A673 (cell line): ENCODE data around the gene CCNY. TPM values are rescaled to one million over a fixed set of nuclear protein-coding genes. Genes with fewer than 3 reads are reported as not detected.

ENCODE experiments used
- BruUV-seq: library from RNA; stranded (reverse); fragments of 400-500 nt; replicated peaks from 2 replicates; lab custom pipeline; 2021; lab: Mats Ljungman, UMichigan
- CTCF ChIA-PET: fragments of 300-600 bp; sonication (Branson Sonifier 250); formaldehyde crosslinking; loops from one replicate; lab custom pipeline; 2022; ENCODE audit warnings: antibody characterized with exemption; lab: Charles Lee
- POLR2A ChIA-PET: fragments of 300-600 bp; sonication (Branson Sonifier 250); formaldehyde crosslinking; loops from one replicate; lab custom pipeline; 2022; ENCODE audit warnings: antibody characterized with exemption; ENCODE audit not compliant: low non-redundant PET; lab: Charles Lee
- DNase-seq: peaks from one replicate; pipeline ENCODE4 v3.0.0-alpha.2; 2015; ENCODE audit warnings: low spot score
- H3K27ac ChIP-seq: fragments of 200-600 bp; sonication (generic); 2 replicates; pipeline ENCODE4 v1.5.1; 2016; ENCODE audit warnings: mixed run types, low read depth, mild to moderate bottlenecking, mixed read lengths, antibody characterized with exemption, low read length; ENCODE audit not compliant: poor library complexity, severe bottlenecking
- H3K27me3 ChIP-seq: fragments of 200-600 bp; sonication (generic); replicated peaks from 2 replicates; pipeline ENCODE4 v1.6.1; 2017; ENCODE audit warnings: mixed run types, low read depth, mild to moderate bottlenecking, mixed read lengths, antibody characterized with exemption, low read length; ENCODE audit not compliant: insufficient read depth, poor library complexity
- H3K36me3 ChIP-seq: fragments of 200-600 bp; sonication (generic); 2 replicates; pipeline ENCODE4 v1.6.1; 2016; ENCODE audit warnings: mixed run types, mild to moderate bottlenecking, mixed read lengths, antibody characterized with exemption, low read length; ENCODE audit not compliant: insufficient read depth, poor library complexity, severe bottlenecking
- H3K4me1 ChIP-seq: fragments of 200-600 bp; sonication (generic); 2 replicates; pipeline ENCODE4 v1.6.1; 2017; ENCODE audit warnings: mixed run types, mild to moderate bottlenecking, mixed read lengths, antibody characterized with exemption, low read length; ENCODE audit not compliant: insufficient read depth, poor library complexity, severe bottlenecking
- H3K4me3 ChIP-seq: fragments of 200-600 bp; sonication (generic); 2 replicates; pipeline ENCODE4 v1.5.1; 2016; ENCODE audit warnings: low read depth, mixed run types, mild to moderate bottlenecking, mixed read lengths, low read length; ENCODE audit not compliant: poor library complexity, severe bottlenecking
- H3K9me3 ChIP-seq: fragments of 200-600 bp; sonication (generic); 2 replicates; pipeline ENCODE4 v1.6.1; 2016; ENCODE audit warnings: mixed run types, low read depth, mild to moderate bottlenecking, mixed read lengths, antibody characterized with exemption, low read length; ENCODE audit not compliant: poor library complexity, severe bottlenecking
- EZH2 ChIP-seq: fragments of 200-600 bp; sonication (generic); IDR thresholded peaks from 2 replicates; pipeline ENCODE4 v1.6.1; 2017; ENCODE audit warnings: borderline replicate concordance, low read depth, mild to moderate bottlenecking, mixed read lengths, antibody characterized with exemption, low read length; ENCODE audit not compliant: poor library complexity, severe bottlenecking
- intact Hi-C: fragments of 100-400 bp; cut with micrococcal nuclease; formaldehyde crosslinking; loops from one replicate; pipeline ENCODE4 v1.10.0; 2022; ENCODE audit not compliant: unreplicated experiment
- total RNA-seq: library from RNA; stranded (reverse); gene quantifications from 2 replicates; pipeline ENCODE4 v1.2.3, GENCODE V29; 2021
- TF ChIP-seq, protein P1 (sequence below): fragments of 300-800, 200-600 bp; sonication (generic); conservative IDR thresholded peaks from 2 replicates; pipeline ENCODE4 v1.5.1; 2017; ENCODE audit warnings: low read depth, mild to moderate bottlenecking, antibody characterized with exemption, low read length, moderate library complexity, mixed read lengths

Gene CCNY
- total RNA-seq, 1 experiment from 2014 or later, result 84.8 TPM

DNA sequence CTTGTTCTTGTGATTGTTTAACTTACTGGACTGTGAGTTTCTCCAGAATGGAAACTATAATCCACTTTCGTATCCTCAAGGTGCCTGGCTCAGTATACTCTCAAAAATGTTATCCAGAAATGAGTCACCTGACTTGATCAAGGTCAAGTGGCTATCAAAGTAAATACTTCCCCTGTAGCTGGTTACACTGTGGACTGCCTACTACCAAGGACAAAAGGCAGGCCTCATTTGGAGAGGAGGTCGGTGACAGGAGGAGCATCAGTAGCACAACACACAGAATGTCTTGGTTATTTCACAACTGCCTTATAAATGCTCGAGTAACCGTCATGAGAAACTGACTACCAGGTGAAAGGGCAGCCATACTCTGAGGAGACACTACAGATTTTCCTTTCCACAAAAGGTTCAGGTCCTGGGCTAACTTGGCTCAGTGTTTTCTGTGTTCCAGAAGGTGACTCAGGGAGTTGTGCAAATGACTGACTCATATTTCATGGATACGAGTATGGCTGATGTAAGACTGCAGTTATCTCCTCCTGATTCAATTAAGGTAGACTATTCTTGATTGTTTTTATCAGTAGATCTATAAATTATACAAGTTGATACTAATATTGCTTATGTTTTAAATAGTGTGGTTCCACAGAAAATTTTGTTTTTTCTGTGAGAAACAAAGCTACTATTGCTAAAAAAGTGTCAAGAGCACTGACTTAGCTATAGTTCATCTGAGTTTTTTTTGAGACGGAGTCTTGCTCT is 4.2 kb upstream of the CCNY start:
- Histone ChIP-seq H3K27ac (peak overlapping the region; percentile 50), H3K9me3 (no peaks in the 10 kb centered on the region), H3K27me3 (no peaks in the 10 kb centered on the region), H3K36me3 (peaks cover 4% of the 10 kb centered on the region), H3K4me3 (no peak overlapping the region), H3K4me1 (peaks cover 31% of the 10 kb centered on the region)
- peak; percentile 47 for DNase-seq
- BruUV-seq, result no TSS peak
- TF ChIP-seq, protein P1, sequence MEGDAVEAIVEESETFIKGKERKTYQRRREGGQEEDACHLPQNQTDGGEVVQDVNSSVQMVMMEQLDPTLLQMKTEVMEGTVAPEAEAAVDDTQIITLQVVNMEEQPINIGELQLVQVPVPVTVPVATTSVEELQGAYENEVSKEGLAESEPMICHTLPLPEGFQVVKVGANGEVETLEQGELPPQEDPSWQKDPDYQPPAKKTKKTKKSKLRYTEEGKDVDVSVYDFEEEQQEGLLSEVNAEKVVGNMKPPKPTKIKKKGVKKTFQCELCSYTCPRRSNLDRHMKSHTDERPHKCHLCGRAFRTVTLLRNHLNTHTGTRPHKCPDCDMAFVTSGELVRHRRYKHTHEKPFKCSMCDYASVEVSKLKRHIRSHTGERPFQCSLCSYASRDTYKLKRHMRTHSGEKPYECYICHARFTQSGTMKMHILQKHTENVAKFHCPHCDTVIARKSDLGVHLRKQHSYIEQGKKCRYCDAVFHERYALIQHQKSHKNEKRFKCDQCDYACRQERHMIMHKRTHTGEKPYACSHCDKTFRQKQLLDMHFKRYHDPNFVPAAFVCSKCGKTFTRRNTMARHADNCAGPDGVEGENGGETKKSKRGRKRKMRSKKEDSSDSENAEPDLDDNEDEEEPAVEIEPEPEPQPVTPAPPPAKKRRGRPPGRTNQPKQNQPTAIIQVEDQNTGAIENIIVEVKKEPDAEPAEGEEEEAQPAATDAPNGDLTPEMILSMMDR, result no peak
- no peak for TF ChIP-seq EZH2
- ChIA-PET POLR2A (no interaction called here), CTCF (interaction anchor here (0.7 kb wide), 1 partner anchor 69 kb away, joined by 4 read pairs; no protein-coding TSS in a partner anchor)
- intact Hi-C loops, result no loop called here

DNA sequence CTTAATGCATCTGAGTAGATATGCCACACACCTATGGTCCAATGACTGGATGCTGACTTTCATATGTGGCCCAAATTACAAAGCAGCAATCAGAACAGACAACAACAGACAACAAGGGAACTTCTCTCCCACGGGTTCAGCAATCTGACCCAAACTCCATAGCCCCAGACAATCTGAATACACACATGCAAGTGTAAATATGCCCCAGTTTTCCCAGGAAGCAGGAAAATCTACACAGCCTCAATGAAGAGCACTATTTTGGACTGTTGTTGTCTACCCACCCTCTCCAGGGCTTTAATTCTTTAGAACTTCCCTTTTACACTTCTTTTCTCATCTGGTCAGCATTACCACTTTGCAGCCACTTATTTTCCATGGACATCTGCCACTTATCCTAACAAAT is 2.0 kb upstream of the CCNY start:
- TF ChIP-seq, protein P1, result no peak
- TF ChIP-seq EZH2, result no peak
- CTCF ChIA-PET, result no interaction called here
- H3K36me3 ChIP-seq, result peaks cover 4% of the 10 kb centered on the region
- DNase-seq, result no peak
- peaks cover 37% of the 10 kb centered on the region for H3K4me1 ChIP-seq
- H3K27me3 ChIP-seq, result no peaks in the 10 kb centered on the region
- peak overlapping the region; percentile 25 for H3K4me3 ChIP-seq
- peak overlapping the region; percentile 26 for H3K27ac ChIP-seq
- POLR2A ChIA-PET, result no interaction called here
- no TSS peak for BruUV-seq
- intact Hi-C loops, result no loop called here
- H3K9me3 ChIP-seq, result no peaks in the 10 kb centered on the region

DNA sequence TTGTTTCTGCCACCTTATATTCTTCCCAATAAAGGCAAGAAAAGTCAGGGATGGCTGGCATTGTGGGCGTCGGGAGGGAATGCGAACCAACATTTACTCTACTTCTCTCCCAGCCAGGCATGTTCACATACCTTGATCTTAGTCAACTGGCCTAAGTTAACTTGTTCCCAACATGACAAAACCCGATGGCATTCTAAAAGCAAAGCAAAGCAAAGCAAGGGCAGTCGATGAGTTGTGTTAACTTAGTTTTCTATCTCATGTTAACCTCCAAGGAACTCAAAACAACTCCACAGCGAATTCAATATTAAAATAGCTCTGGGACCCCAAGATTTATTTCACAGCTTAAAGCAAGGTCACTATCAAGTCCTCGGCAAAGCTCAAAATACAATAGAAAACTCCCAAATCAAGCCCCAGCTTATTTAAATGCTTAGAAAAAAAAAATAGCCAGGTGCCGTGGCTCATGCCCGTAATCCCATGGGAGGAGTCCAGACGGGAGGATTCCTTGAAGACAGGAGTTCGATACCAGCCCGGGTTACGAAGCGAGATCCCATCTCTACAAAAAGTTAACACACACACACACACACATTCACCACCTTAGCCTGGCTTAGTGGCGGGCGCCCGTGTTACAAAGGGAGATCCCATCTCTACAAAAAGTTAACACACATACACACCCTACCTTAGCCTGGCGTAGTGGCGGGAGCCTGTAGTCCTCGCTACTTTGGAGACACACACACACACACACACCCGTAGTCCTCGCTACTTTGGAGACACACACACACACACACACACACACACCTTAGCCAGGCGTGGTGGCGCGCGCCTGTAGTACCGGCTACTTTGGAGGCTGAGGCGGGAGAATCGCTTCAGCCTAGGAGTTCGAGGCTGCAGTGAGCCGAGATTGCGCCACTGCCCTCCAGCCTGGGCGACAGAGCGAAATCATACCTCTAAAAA is 901 bp upstream of the CCNY start:
- Histone ChIP-seq H3K27ac (peak overlapping the region; percentile 88), H3K36me3 (peaks cover 4% of the 10 kb centered on the region), H3K9me3 (no peaks in the 10 kb centered on the region), H3K4me3 (peak overlapping the region; percentile 91), H3K27me3 (no peaks in the 10 kb centered on the region), H3K4me1 (peaks cover 42% of the 10 kb centered on the region)
- CTCF ChIA-PET, result no interaction called here
- TF ChIP-seq, protein P1, result no peak
- no peak for TF ChIP-seq EZH2
- peak; percentile 54 for DNase-seq
- BruUV-seq, result TSS peak; percentile 54
- POLR2A ChIA-PET, result no interaction called here
- intact Hi-C loops, result loop anchor here (5.0 kb wide), 2 partner anchors 42 to 227 kb away; no protein-coding TSS in a partner anchor
